Kidney capillary endothelial cell (primary cell): ENCODE measurements around the gene TMBIM4.
"Not testable (repeated sequence)": the region's sequence is repeated elsewhere in the genome, so short reads cannot be mapped to it uniquely, and the experiment has no call there.

Experiments used
- DNase-seq: peaks from one replicate; pipeline ENCODE4 v3.0.0-alpha.2; 2018; ENCODE audit warnings: low spot score

Gene TMBIM4, protein sequence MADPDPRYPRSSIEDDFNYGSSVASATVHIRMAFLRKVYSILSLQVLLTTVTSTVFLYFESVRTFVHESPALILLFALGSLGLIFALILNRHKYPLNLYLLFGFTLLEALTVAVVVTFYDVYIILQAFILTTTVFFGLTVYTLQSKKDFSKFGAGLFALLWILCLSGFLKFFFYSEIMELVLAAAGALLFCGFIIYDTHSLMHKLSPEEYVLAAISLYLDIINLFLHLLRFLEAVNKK

GRCh38 chr12:66169221-66170170 is at the start of gene TMBIM4:
TSS of gene TMBIM4 (minus strand) at chr12:66169996. CDS start at chr12:66169951, 45 bp downstream.
- peak; percentile 85 for DNase-seq

DNA sequence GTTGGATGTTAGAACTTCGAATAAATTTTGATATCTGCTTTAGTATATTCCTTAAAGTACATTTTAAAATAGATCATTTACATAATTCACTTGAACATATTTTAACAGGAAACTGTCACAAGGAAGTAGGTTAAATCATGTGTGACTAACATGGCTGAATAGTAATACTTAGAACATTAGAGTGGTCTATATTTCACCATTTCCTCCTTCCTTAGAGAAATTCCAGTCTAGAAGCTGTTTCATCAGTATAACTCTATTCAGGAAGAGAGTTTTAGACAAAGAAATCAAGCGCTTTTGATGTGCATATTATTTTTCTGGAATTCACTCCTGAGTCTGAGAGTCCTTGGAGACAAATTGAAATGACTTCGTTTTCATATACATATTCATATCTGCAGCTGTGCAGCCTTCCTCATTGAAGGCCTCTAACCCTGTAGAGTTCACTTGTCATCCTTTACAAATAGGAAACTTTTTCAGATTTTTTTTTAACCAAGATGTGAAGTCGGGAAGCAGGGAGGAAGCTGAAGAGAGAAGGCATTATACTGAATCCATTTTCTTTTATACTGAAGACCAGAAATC is 47.6 kb upstream of the TMBIM4 start:
- peak; percentile 66 for DNase-seq

GRCh38 chr12:66213011-66213410 is 43.2 kb upstream of the TMBIM4 start:
- DNase-seq, result not testable (repeated sequence)

GRCh38 chr12:66211573-66211972 is 41.8 kb upstream of the TMBIM4 start:
- DNase-seq, result not testable (repeated sequence)

- DNase-seq, result no peak
These were observed 41.0 kb upstream of the TMBIM4 start for GRCh38 chr12:66210840-66211239.

- DNase-seq, result no peak
These were observed 36.3 kb upstream of the TMBIM4 start for GRCh38 chr12:66206141-66206540.

DNA sequence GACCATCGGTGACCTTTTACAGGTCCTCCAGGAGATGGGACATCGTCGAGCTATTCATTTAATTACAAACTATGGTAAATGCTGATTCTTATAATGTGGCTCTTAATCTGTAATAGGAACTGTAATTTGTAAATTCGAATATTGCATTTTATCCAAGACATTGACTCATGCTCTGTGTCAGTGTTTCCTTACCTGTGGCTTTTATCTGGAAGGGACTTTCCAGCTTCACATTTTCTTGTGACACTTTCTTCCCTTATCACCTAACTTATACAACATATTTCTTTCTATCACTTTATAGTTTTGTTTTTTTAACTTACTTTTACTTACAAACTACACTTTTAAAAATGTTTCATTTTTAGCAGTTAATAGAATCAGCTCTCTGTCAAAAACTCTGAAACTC is 34.0 kb upstream of the TMBIM4 start:
- no peak for DNase-seq

DNA sequence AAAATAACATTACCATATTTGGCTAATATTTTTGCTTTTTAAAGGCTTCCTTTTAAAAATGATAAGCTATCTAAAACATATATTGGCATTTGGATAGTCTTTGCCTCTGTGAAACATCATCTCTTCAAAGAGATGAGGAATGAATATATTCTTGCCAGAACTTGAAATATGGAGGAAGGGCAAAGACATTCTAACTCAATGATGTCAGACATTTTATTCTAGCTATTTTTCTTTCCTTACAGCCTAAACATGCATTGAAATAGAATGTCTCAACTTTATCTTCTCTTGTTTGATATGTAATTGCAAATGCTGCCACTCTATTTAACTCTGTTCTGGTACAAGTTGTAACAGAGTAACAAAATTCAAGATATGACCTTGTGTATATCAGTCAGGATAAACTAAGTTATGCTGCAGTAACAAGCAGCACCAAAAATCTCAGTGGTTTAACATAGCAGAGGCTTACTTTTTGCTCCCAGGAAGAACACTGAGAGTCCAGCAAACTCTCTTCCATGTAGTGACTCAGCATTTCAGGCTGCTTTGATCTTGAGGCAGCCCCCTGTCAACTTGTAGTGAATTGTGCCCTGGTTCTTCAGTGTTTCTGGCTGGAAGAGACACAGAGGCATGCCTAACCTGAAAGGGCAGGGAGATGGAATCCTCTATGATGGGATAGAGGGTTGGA is 30.2 kb upstream of the TMBIM4 start:
- DNase-seq, result no peak

- no peak for DNase-seq
These were observed 29.3 kb upstream of the TMBIM4 start for GRCh38 chr12:66199141-66199540.

- DNase-seq, result no peak
These were observed 27.7 kb upstream of the TMBIM4 start for GRCh38 chr12:66197495-66197921.

GRCh38 chr12:66196806-66197205 is 27.0 kb upstream of the TMBIM4 start:
- no peak for DNase-seq

DNA sequence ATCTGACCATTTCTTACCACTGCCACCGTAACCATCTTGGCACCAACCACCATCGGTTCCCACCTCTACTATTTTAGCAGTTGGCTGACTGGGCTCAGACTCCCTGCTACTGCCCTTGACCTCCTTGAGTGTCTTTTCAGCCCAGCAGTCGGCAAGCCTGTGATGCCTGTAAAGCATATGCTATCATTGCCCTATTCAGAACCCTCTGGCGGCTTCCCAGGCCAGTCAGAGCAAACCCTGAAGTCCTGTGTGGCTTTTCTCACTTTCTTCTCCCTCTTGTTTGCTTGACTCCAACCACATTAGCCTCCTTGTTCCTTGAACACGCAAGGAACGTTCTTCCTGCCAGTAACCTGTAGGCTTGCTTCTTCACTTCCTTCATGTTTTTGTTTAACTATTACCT is 25.4 kb upstream of the TMBIM4 start:
- no peak for DNase-seq

DNA sequence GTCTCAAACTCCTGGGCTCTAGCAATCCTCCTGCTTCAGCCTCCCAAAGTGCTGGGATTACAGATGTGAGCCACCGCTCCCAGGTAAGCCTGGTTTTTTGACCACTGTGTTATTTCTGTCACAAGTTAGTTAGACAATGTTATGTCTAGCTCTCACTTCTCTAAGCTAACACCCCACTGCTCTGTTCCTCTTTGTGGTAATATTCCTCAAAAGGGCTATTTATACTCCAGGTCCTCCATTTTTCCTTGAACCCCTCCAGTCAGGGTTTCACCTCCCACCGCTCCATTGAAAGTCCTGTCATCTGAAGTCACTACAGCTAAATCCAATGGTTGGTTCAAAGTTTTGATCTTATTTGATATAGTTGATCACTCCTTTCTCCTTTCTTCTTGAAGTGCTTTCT is 24.3 kb upstream of the TMBIM4 start:
- no peak for DNase-seq

- no peak for DNase-seq
These were observed 21.8 kb upstream of the TMBIM4 start for GRCh38 chr12:66191547-66192126.

GRCh38 chr12:66190519-66191370 is 20.9 kb upstream of the TMBIM4 start:
- no peak for DNase-seq

- DNase-seq, result no peak
These were observed 20.1 kb upstream of the TMBIM4 start for GRCh38 chr12:66189889-66190288.

DNA sequence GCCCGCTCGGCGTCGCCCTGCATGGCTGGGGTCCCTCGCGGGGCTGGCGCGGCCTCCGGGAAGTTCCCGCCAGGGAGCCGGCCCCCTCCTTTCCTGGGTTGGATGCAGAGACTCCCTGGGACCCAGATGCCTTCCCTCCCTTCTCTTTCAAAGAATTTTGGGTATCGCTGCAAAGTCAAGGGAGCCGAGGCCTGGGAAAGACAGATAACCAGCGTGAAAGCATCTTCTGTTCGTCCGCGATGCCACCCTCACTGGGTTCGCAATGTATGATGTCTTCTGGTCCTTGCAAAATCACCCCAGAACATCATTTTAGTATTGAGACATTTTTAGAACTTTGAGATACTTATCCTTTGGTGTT is 19.7 kb upstream of the TMBIM4 start:
- DNase-seq, result no peak

- DNase-seq, result peak; percentile 39
These were observed 19.0 kb upstream of the TMBIM4 start, which contains the start of gene IRAK3 for GRCh38 chr12:66188584-66189485. TSS of gene IRAK3 (plus strand) at chr12:66189214. CDS start at chr12:66189300, 86 bp downstream.

DNA sequence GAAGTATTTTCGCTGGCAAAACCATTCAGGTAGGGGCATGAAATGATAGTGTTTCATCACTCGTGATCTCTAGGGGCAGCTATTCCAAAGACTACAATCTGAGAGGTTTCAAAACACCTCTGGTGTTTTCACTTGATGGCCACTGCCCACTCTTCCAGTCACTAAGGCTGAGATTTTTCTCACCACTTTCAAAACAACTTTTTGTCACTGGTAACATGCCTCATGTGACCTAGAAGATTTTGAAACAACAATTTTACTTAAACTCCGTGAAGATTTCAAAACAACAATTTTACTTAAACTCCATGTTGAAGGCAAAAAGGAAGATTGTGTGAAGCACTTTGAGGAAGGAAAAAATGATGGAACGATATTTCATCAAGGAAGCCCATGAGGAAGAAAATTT is 18.0 kb upstream of the TMBIM4 start:
- no peak for DNase-seq

DNA sequence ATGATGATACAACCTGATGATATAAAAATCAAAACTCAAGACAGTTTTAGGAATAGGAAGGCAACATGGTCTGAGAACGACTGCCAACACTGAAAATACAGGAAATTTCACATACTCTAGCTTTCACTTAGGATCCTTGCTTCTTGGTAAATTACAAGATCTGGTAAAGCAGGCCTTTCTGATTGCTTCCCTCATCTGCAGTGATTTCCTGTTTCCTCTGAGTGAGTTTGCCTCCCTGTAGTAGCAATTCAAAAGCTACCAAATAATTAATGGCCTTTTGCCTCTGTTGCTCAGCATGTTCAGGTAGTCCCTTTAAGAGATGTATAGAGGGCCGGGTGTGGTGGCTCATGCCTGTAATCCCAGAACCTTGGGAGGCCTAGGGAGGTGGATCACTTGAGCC is 17.2 kb upstream of the TMBIM4 start:
- DNase-seq, result no peak
